ENCODE data around the gene CNST.
A peak's percentile ranks its signal among the peaks of the same experiment; 100 is the strongest.
"Not testable (repeated sequence)": the region's sequence is repeated elsewhere in the genome, so short reads cannot be mapped to it uniquely, and the experiment has no call there.

DNA sequence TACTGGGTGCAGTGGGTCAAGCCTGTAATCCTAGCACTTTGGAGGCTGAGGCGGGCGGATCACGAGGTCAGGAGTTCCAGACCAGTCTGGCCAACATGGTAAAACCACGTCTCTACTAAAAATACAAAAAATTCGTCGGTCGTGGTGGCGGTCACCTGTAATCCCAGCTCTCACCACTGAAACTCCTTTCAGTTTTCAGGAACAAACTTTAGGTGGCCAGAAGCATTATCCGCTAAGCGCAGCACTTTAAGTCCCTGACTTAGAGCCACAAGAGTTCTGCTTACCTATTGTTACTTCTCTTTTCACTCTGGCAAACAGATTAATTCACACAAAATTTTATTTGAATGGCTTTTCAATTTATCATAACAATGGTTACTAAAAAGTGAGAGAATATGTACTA is 5.4 kb upstream of the CNST start:
- not testable (repeated sequence) for TF ChIP-seq SMAD3 (CRISPR knock-in tag; conservative IDR thresholded peaks at IDR 0.05)
- TF ChIP-seq CTCF (IDR thresholded peaks at IDR 0.05 in 2 of 3, conservative IDR thresholded peaks at IDR 0.05 in 1 of 3; ENCODE audit: insufficient read depth in 2 of 3, low read depth in 1 of 3, low read length in 3 of 3) = peak in 2 of 3 experiments; percentile 19 to 42; a peak in 4 of 6 replicates

All from K562 (cell line).